Trophoblast cell (in vitro differentiated cells and primary cell): Measurements from ENCODE around the gene BBS9. TPM values are rescaled to one million over a fixed set of nuclear protein-coding genes. Genes with fewer than 3 reads are reported as not detected.

ENCODE experiments used
- DNase-seq, 2 donors: peaks; one replicate each; pipeline ENCODE4 v3.0.0-alpha.2; 2016
- H2AFZ ChIP-seq: 2 replicates; pipeline ENCODE4 v1.6.1; 2013; ENCODE audit warnings: low read length, moderate library complexity, mild to moderate bottlenecking; ENCODE audit not compliant: insufficient read depth, poor library complexity
- H2AK5ac ChIP-seq: 2 replicates; pipeline ENCODE4 v1.6.1; 2013; ENCODE audit warnings: mild to moderate bottlenecking, low read length
- H2BK120ac ChIP-seq: 2 replicates; pipeline ENCODE4 v1.6.1; 2013; ENCODE audit warnings: low read length, mild to moderate bottlenecking, moderate library complexity; ENCODE audit not compliant: insufficient read depth, poor library complexity
- H2BK12ac ChIP-seq: 2 replicates; pipeline ENCODE4 v1.6.1; 2013; ENCODE audit warnings: mild to moderate bottlenecking, low read length, moderate library complexity
- H2BK5ac ChIP-seq: 2 replicates; pipeline ENCODE4 v1.6.1; 2013; ENCODE audit warnings: low read length, low read depth, moderate library complexity, mild to moderate bottlenecking; ENCODE audit not compliant: poor library complexity
- H3K14ac ChIP-seq: 2 replicates; pipeline ENCODE4 v1.6.1; 2013; ENCODE audit warnings: mild to moderate bottlenecking, low read length
- H3K18ac ChIP-seq: 2 replicates; pipeline ENCODE4 v1.6.1; 2013; ENCODE audit warnings: mild to moderate bottlenecking, low read length
- H3K23ac ChIP-seq: 2 replicates; pipeline ENCODE4 v1.6.1; 2013; ENCODE audit warnings: low read length
- H3K27ac ChIP-seq: 2 replicates; pipeline ENCODE4 v1.5.1; 2013; ENCODE audit warnings: low read depth, mild to moderate bottlenecking, inconsistent platforms, low read length, moderate library complexity
- H3K27me3 ChIP-seq: 2 replicates; pipeline ENCODE4 v1.6.1; 2013; ENCODE audit warnings: inconsistent platforms, mild to moderate bottlenecking, low read length, moderate library complexity; ENCODE audit not compliant: insufficient read depth
- H3K36me3 ChIP-seq, 2 experiments: 1 replicate in 1 of 2; 2 replicates in 1 of 2; pipeline ENCODE4 v1.6.1; 2013; ENCODE audit warnings: low read length in 2 of 2, mild to moderate bottlenecking in 2 of 2, moderate library complexity in 1 of 2; ENCODE audit not compliant: insufficient read depth in 2 of 2, control insufficient read depth in 1 of 2
- H3K4ac ChIP-seq: 2 replicates; pipeline ENCODE4 v1.6.1; 2013; ENCODE audit warnings: low read depth, mild to moderate bottlenecking, low read length, moderate library complexity
- H3K4me1 ChIP-seq, 2 experiments: 1 replicate in 1 of 2; 2 replicates in 1 of 2; pipeline ENCODE4 v1.6.1; 2013; ENCODE audit warnings: low read length in 2 of 2, mild to moderate bottlenecking in 2 of 2, moderate library complexity in 1 of 2; ENCODE audit not compliant: insufficient read depth in 2 of 2, control insufficient read depth in 1 of 2
- H3K4me2 ChIP-seq: 2 replicates; pipeline ENCODE4 v1.6.1; 2013; ENCODE audit warnings: inconsistent platforms, mild to moderate bottlenecking, low read length, moderate library complexity
- H3K4me3 ChIP-seq: 2 replicates; pipeline ENCODE4 v1.5.1; 2013; ENCODE audit warnings: mild to moderate bottlenecking, low read depth, low read length, inconsistent platforms
- H3K79me1 ChIP-seq: one replicate; pipeline ENCODE4 v1.6.1; 2013; ENCODE audit warnings: low read length
- H3K79me2 ChIP-seq: 2 replicates; pipeline ENCODE4 v1.6.1; 2013; ENCODE audit warnings: low read length, mild to moderate bottlenecking; ENCODE audit not compliant: control insufficient read depth, insufficient read depth, poor library complexity
- H3K9ac ChIP-seq: 2 replicates; pipeline ENCODE4 v1.6.1; 2013; ENCODE audit warnings: mild to moderate bottlenecking, low read length
- H3K9me3 ChIP-seq: 2 replicates; pipeline ENCODE4 v1.6.1; 2013; ENCODE audit warnings: low read depth, mild to moderate bottlenecking, control low read depth, inconsistent platforms, low read length; ENCODE audit not compliant: insufficient read depth
- H4K12ac ChIP-seq: 2 replicates; pipeline ENCODE4 v1.6.1; 2013; ENCODE audit warnings: low read depth, mild to moderate bottlenecking, low read length, moderate library complexity
- H4K8ac ChIP-seq: 2 replicates; pipeline ENCODE4 v1.6.1; 2013; ENCODE audit warnings: low read depth, mild to moderate bottlenecking, low read length, moderate library complexity
- H4K91ac ChIP-seq: one replicate; pipeline ENCODE4 v1.6.1; 2013; ENCODE audit warnings: low read depth, mild to moderate bottlenecking, low read length, moderate library complexity
- WGBS: extraction: QIAGEN DNeasy Blood & Tissue Kit; methylation state at CpG from one replicate; pipeline ENCODE4 v1.1.7; 2013; ENCODE audit warnings: missing lambda C conversion rate; ENCODE audit not compliant: insufficient read length, insufficient coverage; ENCODE audit errors: extremely low coverage; 5-methylcytosine and 5-hydroxymethylcytosine counted together
- polyA plus RNA-seq: library from polyadenylated mRNA; stranded (reverse); fragments of 200-250 nt; gene quantifications from 2 replicates; pipeline ENCODE4 v1.2.3, GENCODE V29; 2013

Gene BBS9
- polyA plus RNA-seq: 10.7 and 11.8 TPM in 2 replicates

GRCh38 chr7:33128990-33129805, at the start of gene BBS9:
Gene BBS9 (plus strand): TSS chr7:33129564. CDS start chr7:33146253, 16,689 bp downstream.
- Histone ChIP-seq H2AK5ac (no peak within 1 kb of the TSS), H3K9me3 (no peaks in the 10 kb centered on the region), H4K8ac (peak within 1 kb of the TSS; percentile 87), H4K91ac (no peak within 1 kb of the TSS), H3K4me1 (peaks cover 0 to 5% of the 10 kb centered on the region in 2 experiments), H3K9ac (peak within 1 kb of the TSS; percentile 73), H2AFZ (peak within 1 kb of the TSS; percentile 74), H2BK12ac (no peak within 1 kb of the TSS), H3K18ac (peak within 1 kb of the TSS; percentile 78), H3K27ac (peak within 1 kb of the TSS; percentile 18), H3K79me2 (no peaks in the 10 kb centered on the region), H4K12ac (peak within 1 kb of the TSS; percentile 78), H3K79me1 (peaks cover 3% of the 10 kb centered on the region), H3K27me3 (no peaks in the 10 kb centered on the region), H3K4me3 (peak within 1 kb of the TSS; percentile 85), H3K14ac (peak within 1 kb of the TSS; percentile 71), H2BK5ac (no peak within 1 kb of the TSS), H3K4ac (no peak within 1 kb of the TSS), H3K36me3 (no peaks in the 10 kb centered on the region), H3K4me2 (peak within 1 kb of the TSS; percentile 88), H3K23ac (no peak within 1 kb of the TSS), H2BK120ac (no peak within 1 kb of the TSS)
- no CpG with 5 or more reads among the region's 57 CpGs for WGBS
- peak; percentile 95 for DNase-seq

- Histone ChIP-seq H2AK5ac (no peak overlapping the region), H3K27ac (no peak overlapping the region), H3K4ac (no peak overlapping the region), H3K4me2 (no peak overlapping the region), H2BK12ac (no peak overlapping the region), H3K4me1 (no peaks in the 10 kb centered on the region), H4K91ac (no peak overlapping the region), H3K14ac (no peak overlapping the region), H2BK120ac (no peak overlapping the region), H3K9me3 (no peaks in the 10 kb centered on the region), H2AFZ (no peak overlapping the region), H3K36me3 (no peaks in the 10 kb centered on the region), H3K9ac (no peak overlapping the region), H3K79me1 (no peaks in the 10 kb centered on the region), H2BK5ac (no peak overlapping the region), H3K79me2 (no peaks in the 10 kb centered on the region), H3K27me3 (no peaks in the 10 kb centered on the region), H3K4me3 (no peak overlapping the region), H3K23ac (no peak overlapping the region), H3K18ac (no peak overlapping the region), H4K8ac (no peak overlapping the region), H4K12ac (no peak overlapping the region)
- no peak for DNase-seq
- no CpG with 5 or more reads among the region's 9 CpGs for WGBS
Measured at GRCh38 chr7:33079763-33080690, 49.3 kb upstream of the BBS9 start.

- Histone ChIP-seq H3K23ac (no peak overlapping the region), H3K4me3 (no peak overlapping the region), H4K8ac (no peak overlapping the region), H3K18ac (no peak overlapping the region), H3K9me3 (no peaks in the 10 kb centered on the region), H2BK12ac (no peak overlapping the region), H3K27me3 (no peaks in the 10 kb centered on the region), H4K12ac (no peak overlapping the region), H3K27ac (no peak overlapping the region), H3K79me2 (no peaks in the 10 kb centered on the region), H2BK5ac (no peak overlapping the region), H2AFZ (no peak overlapping the region), H2BK120ac (no peak overlapping the region), H2AK5ac (no peak overlapping the region), H3K36me3 (no peaks in the 10 kb centered on the region), H3K14ac (no peak overlapping the region), H4K91ac (no peak overlapping the region), H3K4me2 (no peak overlapping the region), H3K79me1 (no peaks in the 10 kb centered on the region), H3K4ac (no peak overlapping the region), H3K4me1 (peaks cover 0 to 4% of the 10 kb centered on the region in 2 experiments), H3K9ac (no peak overlapping the region)
- DNase-seq: peak in 1 of 2 donors; percentile 53
- no CpG with 5 or more reads among the region's 2 CpGs for WGBS
Measured at GRCh38 chr7:33087356-33087755, 42.0 kb upstream of the BBS9 start.

- H4K91ac ChIP-seq: no peak overlapping the region
Measured at GRCh38 chr7:33087858-33088257, 41.5 kb upstream of the BBS9 start.

More at GRCh38 chr7:33087858-33088257, 41.5 kb upstream of the BBS9 start:
- Histone ChIP-seq H3K79me1 (no peaks in the 10 kb centered on the region), H2AFZ (no peak overlapping the region), H3K9me3 (no peaks in the 10 kb centered on the region), H3K4ac (no peak overlapping the region), H3K79me2 (no peaks in the 10 kb centered on the region), H3K9ac (no peak overlapping the region), H3K4me3 (no peak overlapping the region), H2BK120ac (no peak overlapping the region), H3K14ac (no peak overlapping the region), H3K27me3 (no peaks in the 10 kb centered on the region), H3K4me1 (peaks cover 0 to 4% of the 10 kb centered on the region in 2 experiments), H3K23ac (no peak overlapping the region), H4K8ac (no peak overlapping the region), H3K27ac (no peak overlapping the region), H4K12ac (no peak overlapping the region), H2AK5ac (no peak overlapping the region), H2BK5ac (no peak overlapping the region), H3K4me2 (no peak overlapping the region), H3K18ac (no peak overlapping the region), H3K36me3 (no peaks in the 10 kb centered on the region), H2BK12ac (no peak overlapping the region)
- no CpG with 5 or more reads among the region's 2 CpGs for WGBS
- DNase-seq: no peak
